T follicular helper cell (primary cell): ENCODE measurements around the gene ATP6V1E1.

Source experiments
- DNase-seq: peaks from one replicate; pipeline ENCODE4 v3.0.0-alpha.2; 2020; ENCODE audit warnings: low read depth

The ATP6V1E1 gene

DNA sequence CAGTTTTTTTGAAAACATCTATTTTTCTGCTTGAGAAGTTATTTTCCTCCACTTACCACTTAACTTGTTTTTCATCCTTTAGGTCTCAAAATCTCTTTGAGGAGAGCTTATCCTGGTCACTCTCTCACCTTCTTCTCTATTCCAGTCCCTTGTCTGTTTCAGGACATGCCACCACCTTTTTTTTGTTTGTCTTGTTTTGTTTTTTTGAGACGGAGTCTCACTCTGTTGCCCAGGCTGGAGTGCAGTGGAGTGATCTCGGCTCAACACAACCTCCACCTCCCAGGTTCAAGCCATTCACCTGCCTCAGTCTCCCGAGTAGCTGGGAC lies 5.4 kb upstream of the ATP6V1E1 start:
- DNase-seq, result no peak

DNA sequence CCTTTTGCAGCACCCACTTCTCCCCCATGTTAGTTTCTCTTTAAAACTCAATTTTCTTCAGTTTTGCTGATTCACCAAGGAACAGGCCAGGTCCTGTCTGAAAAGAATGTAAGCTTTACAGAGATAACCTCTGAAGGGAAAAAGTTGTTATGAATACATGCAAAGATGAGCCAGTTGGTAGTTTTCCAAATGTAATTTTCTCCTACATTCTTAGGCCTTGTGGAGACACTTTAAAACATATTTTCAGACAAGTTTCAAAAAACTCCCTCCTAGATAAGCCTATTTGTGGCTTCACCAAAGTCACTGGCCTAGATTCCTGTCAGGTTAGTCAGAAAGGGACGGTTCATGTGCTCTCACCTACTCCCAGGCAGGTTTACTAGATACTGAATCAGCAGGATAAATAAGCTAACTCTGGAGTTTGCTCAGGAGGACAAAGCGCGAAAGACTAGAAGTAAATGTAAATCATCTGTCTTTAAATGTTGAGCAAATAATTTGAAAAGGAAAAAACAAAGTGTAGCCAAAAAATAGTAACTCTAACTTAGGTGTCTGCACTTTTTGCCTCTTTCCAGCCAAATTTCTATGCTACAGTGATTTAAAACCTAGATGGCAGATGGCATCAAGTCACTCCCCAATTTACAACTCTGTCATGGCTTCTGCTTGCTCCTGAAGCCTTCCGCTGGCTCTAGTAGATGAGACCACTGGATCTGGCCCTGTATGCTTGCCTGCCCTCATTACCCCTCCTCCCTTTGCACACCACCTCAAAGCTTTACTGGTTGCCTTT lies 4.9 kb upstream of the ATP6V1E1 start:
- no peak for DNase-seq

DNA sequence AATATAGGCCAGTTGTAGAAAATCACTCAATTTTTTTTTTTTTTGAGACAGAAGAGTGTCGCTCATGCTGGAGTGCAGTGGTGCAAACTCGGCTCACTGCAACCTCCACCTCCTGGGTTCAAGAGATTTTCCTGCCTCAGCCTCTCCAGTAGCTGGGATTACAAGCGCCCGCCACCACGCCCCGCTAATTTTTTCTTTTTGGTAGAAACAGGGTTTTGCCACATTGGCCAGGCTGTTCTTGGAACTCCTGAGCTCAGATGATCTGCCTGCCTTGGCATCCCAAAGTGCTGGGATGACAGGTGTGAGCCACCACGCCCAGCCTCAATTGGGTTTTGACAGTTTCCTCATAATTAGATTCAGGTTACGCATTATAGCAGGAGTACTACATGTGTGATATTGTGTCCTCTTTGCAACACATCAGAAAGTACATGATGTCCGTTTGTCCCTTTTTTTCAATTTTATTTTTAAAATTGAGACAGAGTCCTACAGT lies 2.6 kb upstream of the ATP6V1E1 start:
- no peak for DNase-seq

DNA sequence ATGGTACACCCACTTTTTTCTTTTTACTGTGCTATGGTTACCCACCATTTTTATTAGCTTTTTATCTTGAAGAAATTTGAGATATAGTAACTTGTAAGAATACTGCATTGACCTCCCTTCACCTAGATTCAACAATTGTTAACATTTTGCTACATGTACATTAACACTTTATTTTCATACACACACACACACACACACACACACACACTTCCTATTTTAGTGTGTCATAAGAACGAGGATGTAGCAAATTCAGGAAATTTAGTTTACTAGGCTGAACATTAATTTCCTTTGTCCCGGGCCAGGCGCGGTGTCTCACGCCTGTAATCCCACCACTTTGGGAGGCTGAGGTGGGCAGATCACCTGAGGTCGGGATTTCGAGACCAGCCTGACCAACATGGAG lies 1.1 kb upstream of the ATP6V1E1 start:
- no peak for DNase-seq

DNA sequence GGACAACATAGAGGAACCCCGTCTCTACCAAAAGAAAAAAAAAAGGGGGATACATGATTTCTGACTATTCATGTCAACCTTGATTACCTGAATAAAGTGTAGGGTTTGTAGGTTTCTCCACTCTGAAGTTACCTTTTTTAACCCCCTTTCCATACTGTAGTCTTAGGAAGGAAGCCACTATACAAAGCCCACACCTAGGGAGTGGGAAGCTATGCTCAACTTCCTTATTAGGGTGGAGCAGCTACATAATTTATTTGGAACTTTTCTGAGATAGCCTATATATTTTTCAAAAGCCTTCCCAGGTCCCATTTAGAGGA lies 582 bp upstream of the ATP6V1E1 start:
- DNase-seq, result no peak

DNA sequence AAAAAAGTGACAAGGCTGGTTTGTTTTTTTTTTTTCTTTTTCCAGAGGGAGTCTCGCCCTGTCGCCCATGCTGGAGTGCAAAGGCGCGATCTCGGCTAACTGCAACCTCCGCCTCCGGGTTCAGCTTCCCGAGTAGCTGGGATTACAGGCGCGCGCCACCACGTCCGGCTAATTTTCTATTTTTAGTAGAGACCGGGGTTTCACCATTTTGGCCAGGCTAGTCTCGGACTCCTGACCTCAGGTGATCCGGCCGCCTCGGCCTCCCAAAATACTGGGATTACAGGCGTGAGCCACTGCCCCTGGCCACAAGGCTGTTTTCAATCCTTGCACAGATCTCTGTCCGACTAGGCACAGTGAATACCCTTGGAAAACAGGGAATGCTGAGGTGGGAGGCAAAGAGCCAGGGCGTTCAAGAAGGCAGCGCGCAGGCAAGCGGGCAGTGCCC lies 566 bp downstream of the ATP6V1E1 start:
- DNase-seq, result no peak

DNA sequence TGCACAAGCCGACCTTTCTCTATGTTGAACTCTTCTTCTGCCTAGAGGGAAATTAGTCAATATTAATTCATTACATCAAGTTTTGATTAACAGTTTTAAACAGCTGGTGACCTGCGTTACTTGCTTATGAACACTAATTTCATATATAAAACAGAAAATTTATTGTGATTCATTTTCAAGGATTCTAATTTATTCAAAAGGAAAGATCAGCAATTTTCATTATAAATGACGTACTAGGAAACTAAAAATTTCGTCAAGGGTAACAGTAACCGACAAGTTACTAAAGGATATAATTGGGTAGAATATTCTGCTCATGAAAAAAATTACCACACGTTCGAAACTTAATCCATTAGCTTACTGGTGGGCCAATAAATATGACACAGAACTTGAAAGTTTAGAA lies 15.3 kb downstream of the ATP6V1E1 start:
- DNase-seq, result no peak

DNA sequence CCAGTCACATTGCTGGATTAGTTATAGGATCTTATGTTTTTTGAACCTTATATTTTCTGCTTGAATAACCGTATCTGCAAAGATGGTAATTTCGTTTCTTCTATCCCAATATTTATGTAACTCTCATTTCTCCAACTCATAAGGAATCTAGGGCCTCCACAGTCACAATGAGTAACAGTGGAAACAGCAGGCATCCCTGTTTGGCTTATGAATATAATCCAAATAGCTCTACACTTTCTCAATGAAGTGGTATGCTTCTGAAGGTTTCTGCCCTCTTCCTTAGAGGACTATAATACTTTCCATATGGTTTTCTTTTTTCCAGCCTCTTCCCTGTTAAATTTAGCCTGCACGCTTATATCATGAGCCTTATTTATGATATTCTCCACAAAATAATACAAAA lies 16.5 kb downstream of the ATP6V1E1 start:
- DNase-seq, result no peak

DNA sequence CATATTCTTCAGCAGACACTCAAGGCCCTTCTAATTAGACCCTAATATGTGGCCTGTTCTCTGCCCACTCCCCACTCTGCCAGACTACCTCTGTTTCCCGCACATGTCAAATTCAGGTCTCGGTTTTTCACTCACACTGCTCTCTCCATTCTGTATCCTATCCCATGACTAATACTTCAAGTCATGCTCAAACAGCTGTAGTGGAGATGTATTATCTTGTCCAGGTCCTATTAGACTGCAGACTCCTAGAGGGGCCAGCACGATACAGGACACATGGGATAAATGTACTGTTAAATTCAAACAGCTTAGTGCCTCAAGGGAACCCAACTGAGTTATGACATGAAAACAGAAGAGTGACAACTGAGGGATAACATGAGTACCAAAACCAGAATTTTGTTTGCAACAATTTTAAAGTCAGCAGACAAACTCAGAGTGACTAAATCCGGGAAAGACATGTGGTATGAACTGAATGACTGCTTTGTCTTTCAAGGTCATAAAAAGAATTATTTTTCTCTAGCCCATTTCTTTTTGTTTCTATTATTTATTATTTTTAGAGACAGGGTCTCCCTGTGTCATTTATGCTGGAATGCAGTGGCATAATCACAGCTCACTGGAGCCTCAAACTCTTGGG lies 20.5 kb downstream of the ATP6V1E1 start:
- DNase-seq, result no peak

DNA sequence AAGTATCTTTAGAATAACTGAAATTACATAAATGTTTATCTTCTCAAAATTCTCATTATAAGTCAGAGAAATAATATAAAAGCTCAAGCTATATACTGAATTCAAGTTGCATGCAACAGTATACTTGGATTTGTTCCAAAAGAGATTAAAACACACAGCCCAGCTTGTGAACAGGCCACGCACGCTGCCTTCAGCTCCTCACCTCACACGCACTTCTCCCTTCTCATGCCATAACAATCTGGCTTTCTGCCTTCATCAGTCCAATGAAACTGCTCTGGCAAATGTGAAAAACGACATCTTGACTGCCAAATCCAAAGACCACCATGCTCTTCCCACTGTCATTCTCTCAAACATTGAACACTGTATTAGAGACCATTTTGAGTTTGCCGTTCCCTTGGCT lies 22.1 kb downstream of the ATP6V1E1 start:
- no peak for DNase-seq

DNA sequence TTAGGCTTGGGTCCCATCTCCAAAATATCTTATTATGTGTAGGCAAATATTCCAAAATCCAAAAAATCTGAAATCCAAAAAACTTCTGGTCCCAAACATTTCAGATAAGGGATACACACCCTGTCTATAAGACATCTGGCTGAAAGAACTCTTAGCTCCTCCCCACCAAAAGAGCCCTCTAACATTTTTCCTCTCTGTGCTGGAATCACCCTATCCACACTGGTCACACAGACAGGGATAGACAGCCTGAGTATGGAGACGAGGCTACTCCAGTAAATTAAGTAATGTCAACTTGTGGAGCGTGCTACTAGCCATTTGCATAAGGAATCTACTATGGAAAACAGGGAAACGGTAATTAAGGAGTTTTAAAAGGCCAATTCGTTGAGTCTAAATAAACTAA lies 24.9 kb downstream of the ATP6V1E1 start:
- no peak for DNase-seq

DNA sequence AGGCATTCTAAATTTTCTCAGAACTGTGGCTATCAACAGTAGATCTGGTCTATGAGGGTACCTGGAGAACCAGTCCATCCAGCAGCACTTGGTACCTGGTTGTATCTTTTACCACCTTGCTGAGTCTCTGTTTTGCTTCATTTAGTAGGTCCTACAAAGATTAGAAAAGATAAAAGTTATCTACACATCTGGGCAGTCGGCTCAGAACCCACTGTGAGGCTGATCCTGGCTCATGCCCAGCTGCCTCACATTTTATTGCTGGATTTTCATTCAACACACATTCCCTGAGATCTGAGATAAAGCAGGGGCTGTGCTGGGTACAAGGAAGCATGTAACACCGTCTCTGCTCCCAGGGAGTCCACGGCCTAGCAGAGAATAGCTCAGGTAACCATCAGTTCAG lies 27.5 kb downstream of the ATP6V1E1 start:
- DNase-seq, result no peak

DNA sequence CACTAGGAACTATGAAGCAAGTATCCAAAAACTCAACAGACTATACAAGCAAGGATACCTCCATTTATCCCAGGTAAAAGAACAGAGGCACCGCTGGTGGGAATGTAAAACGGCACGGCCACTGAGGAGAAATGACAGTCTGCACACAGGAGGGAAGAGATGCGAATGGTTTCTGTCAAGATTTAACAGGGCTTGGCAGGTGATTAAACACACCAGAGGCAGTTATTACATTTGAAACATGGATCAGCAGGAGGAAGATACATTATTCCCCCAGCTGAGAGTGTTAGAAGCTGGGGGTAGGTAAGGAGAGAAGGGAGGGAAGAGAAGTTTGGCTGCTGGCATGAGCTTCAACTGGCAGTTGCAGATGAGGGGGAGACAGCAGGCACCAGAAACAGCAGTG lies 30.2 kb downstream of the ATP6V1E1 start:
- DNase-seq, result no peak

DNA sequence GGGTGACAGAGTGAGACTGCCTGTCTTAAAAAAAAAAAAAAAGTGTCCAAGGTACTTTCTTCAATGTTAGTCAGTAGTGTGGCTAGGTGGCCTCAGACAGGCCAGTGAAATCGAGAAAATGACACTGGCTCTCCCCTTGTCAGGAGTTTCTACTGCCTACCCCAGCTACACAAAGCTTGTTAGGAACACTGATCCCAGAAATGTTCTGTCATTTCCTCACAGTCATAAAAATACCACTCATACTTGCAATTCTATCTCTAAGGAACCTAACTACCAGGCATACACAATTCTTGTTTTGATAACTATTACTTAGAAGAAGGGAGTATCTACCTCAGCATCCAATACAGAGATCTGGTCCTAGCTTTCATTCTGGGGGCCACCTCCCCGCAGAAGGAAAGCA lies 31.3 kb downstream of the ATP6V1E1 start:
- DNase-seq, result no peak

DNA sequence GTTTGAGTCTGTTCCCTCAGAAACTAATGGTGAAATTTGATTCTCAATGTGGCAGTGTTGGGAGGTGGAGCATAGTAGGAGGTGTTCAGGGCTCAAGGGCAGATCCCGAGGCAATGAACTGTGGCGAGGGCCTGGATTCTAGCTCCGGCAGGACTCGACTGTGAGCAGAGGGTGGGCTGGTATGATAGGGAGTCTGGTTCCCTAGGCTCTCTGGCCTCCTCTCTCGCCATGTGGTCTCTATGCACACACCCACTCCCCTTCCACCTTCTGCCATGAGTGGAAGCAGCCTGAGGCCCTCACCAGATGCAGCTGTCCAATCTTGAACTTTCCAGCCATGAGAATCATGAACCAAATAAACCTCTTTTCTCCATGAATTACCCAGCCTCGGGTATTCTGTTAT lies 32.3 kb downstream of the ATP6V1E1 start:
- DNase-seq, result no peak

DNA sequence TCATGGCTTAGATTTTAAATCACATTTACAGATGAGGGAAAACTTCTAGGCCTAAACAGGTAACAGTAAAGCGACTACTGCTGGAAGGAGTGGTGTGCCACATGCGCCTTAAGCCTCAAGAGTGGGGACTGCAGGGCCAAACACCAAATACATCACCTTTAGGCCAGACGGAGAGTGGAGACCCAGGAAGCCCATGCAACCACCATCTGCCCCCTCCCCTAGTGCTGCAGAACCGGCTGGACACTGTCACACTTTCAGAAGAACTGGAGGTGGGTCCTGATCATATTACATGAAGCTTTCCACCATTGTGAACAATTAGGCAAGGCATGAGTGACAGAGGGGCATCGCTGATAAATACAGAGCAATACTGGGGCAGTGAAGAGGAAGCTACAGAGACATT lies 36.3 kb downstream of the ATP6V1E1 start:
- no peak for DNase-seq

DNA sequence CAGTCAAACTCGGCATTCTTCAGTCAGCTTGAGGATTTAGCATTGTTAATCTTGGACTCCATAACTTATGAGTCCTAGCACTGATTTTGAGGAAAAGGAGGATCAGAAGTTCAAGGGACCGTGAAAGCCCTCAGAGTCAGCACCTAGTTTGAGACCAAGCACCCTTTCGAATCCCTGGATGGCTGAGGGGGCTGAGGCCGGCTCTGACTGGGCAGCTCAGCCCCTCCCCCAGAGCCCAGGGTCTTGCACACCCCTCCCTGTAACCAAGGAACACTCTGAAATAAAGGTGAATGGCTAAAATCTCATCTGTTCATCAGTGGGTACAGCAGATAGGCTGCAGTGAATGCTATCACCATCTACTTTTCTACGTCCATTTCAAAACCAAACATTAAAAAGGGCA lies 38.0 kb downstream of the ATP6V1E1 start:
- no peak for DNase-seq

DNA sequence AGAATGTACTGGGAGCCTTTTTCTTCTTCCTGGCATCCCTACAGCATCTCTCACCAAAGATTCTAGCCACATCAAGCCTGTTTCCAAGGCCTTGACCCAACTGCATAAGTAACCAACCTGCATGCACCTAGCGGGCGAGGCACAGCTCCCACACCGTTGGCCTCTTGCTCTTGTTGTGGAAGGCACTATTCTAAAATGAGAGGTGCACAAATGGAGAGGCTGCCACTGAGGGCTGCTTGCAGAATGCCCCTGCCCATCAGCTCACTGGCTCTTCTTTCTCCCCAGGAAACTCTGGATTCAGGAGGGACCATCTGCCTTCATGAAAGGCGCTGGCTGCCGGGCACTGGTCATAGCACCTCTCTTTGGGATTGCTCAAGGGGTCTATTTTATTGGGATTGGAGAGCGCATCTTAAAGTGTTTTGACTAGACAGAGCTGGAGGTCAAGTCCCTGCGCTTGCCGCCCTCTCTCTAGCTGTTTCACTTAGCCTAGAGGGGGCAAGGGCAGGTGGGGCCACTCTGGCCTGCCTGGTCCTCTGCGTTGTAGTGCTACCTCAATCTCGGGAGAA lies 38.7 kb downstream of the ATP6V1E1 start:
- DNase-seq, result no peak

DNA sequence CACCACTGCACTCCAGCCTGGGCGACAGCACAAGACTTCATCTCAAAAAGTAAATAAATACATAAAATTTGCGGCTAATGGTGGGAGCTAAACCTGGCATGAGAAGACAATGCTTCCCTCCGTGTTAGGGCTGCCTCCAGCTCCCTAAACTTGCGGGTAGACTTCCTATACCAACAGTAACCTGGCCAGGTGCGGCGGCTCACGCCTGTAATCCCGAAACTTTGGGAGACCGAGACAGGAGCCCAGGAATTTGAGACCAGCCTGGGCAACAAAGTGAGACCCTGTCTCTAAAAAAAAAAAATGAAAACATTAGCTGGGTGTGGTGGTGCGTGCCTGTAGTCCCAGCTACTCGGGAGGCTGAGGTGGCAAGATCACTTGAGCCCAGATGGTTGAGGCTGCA lies 39.9 kb downstream of the ATP6V1E1 start:
- no peak for DNase-seq

DNA sequence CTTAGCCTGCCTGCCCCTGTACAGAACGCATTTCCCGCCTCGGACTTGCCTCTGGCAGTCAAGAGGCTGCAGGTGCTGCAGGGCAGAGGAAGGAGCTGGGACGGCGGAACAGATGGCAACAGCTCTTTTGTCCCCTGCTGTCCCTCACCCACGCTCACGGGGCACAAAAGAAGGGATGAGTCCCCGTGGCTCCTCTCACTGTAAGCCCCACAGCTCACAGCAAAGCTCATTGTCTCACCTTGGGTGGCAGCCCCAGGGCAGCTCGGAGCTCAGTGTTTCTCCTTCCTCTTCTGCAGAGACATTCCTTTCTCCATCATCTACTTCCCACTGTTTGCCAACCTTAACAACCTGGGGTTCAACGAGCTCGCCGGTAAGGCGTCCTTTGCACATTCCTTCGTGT lies 40.9 kb downstream of the ATP6V1E1 start:
- no peak for DNase-seq

DNA sequence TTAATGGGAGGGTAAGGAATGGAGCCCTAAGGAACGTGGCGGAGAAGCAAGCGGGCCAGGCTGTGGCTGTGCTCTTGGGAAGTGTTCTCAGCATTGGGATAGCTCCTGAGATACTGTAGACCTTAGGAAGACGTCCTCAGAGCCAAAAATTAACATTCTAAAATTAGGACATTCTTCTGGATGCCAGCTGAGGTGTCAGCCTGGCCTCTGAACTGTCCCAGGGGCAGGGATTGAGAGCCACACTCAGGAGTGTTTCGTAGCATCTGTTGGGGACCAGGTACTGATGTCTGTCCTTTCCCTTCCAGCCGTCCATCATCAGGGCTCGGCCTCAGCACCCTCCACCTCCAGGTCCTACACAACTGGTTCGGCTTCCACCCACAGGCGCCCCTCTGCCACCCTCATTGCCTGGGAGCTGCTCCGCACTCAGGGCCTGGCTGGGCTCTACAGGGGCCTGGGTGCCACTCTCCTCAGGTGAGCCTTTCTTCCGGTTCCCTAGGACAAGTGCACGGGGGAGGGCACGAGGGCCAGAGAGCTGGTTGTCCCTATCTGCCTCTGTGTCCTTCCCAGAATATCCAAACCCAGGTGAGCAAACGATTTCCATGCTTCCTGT lies 41.6 kb downstream of the ATP6V1E1 start:
- no peak for DNase-seq

DNA sequence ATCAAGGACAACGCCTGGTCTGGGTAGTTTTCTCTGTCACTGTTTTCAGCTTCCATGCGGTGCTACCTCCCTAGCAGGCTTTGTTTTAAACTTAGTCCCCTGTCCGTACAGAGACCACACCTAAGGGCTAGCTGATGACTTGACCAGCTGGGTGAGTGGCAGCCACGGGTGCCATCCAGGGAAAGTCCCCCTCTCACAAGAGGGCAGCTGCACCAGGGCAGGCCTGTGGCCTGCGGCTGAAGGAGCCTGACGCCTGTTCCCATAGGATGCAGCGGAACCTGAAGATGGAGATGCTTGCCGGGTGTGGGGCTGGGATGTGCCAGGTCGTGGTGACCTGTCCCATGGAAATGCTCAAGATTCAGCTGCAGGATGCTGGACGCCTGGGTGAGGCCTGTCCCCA lies 45.4 kb downstream of the ATP6V1E1 start:
- DNase-seq, result no peak

DNA sequence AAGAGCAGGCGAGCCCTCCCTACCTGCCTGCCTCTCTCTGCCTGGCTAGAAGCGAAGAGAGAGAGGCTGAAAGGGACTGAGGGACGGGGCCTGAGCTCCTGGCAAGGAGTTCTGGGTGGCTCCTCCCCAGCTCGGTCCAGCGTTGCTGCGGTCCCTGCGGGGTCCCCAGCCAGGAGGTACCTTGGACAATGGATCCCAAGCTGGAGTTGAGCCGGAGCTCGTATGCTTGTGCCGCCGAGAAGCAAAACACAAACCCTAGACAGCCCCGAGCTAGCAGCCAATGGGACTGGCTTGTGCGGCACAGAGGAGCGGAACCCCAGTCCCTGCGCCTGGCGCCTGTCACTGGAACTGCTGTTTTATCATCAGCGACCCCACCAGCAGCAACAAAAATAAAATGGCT lies 46.9 kb downstream of the ATP6V1E1 start:
- DNase-seq, result no peak
